Right atrium auricular region (tissue), 2 donors: ENCODE measurements around the gene TRPM1. TPM values are rescaled to one million over a fixed set of nuclear protein-coding genes. Genes with fewer than 3 reads are reported as not detected.

Experiments used
- DNase-seq: peaks from one replicate; pipeline ENCODE4 v3.0.0-alpha.2; 2019; ENCODE audit warnings: low spot score
- H3K27ac ChIP-seq, 2 donors: fragments of 200-600 bp; sonication (generic); 1 replicate in 1 of 2; 2 replicates in 1 of 2; pipeline ENCODE4 v1.5.1; 2016 to 2019
- H3K27me3 ChIP-seq, 2 donors: fragments of 200-600 bp; sonication (generic); one replicate each; pipeline versions ENCODE4 v1.5.1 to v1.6.0; 2017 to 2019
- H3K36me3 ChIP-seq: fragments of 200-600 bp; sonication (generic); one replicate; pipeline ENCODE4 v1.5.1; 2016
- H3K4me1 ChIP-seq, 2 donors: fragments of 200-600 bp; sonication (generic); one replicate each; pipeline versions ENCODE4 v1.5.1 to v1.6.0; 2017 to 2019
- H3K4me3 ChIP-seq, 2 donors: fragments of 200-600 bp; sonication (generic); 1 replicate in 1 of 2; 2 replicates in 1 of 2; pipeline ENCODE4 v1.5.1; 2017 to 2019; ENCODE audit warnings: mild to moderate bottlenecking in 1 of 2, moderate library complexity in 1 of 2
- H3K9me3 ChIP-seq, 2 donors: fragments of 200-600 bp; sonication (generic); one replicate each; pipeline ENCODE4 v1.5.1; 2019
- microRNA counts, 2 donors: library from miRNA; unstranded; fragments of <30 nt; microRNA quantifications; one replicate each; lab custom pipeline; 2016 to 2017
- microRNA-seq, 2 donors: library from miRNA; unstranded; fragments of <30 nt; microRNA quantifications; one replicate each; pipeline ENCODE4, GENCODE V29; 2016 to 2017; ENCODE audit warnings: borderline number of aligned reads in 2 of 2, borderline replicate concordance in 1 of 2
- total RNA-seq, 2 donors: library from RNA; depleted of rRNA; stranded (reverse); fragments of >200 nt; gene quantifications; one replicate each; pipeline ENCODE4 v1.1.0, GENCODE V29; 2016
- TF ChIP-seq, protein P1 (sequence below), 2 donors: fragments of 200-600 bp; sonication (generic); IDR thresholded peaks; one replicate each; pipeline ENCODE4 v1.5.1; 2019; ENCODE audit warnings: antibody characterized with exemption in 2 of 2

The TRPM1 gene
- total RNA-seq, 2 donors from 2014 or later = not detected

DNA sequence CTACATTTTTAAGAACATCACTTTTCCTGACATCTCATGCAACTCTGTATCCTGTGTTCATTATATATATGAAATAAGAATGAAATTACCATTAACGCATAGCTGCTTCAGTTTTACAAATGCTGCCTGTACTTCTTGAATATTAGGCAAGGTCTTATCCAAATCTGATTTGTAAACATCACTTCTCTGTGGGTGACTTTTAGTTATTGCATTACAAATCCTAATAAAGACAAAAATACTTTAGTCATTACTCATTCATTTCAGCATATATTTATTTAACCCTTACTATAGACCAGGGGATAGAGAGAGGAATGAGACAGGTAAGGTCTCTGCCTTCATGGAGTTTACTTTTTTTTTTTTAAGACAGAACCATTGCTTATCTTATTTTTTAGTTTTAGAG lies 146.9 kb downstream of the TRPM1 start:
- Histone ChIP-seq H3K27ac (no peak overlapping the region), H3K4me3 (no peak overlapping the region)
- no peak for DNase-seq

DNA sequence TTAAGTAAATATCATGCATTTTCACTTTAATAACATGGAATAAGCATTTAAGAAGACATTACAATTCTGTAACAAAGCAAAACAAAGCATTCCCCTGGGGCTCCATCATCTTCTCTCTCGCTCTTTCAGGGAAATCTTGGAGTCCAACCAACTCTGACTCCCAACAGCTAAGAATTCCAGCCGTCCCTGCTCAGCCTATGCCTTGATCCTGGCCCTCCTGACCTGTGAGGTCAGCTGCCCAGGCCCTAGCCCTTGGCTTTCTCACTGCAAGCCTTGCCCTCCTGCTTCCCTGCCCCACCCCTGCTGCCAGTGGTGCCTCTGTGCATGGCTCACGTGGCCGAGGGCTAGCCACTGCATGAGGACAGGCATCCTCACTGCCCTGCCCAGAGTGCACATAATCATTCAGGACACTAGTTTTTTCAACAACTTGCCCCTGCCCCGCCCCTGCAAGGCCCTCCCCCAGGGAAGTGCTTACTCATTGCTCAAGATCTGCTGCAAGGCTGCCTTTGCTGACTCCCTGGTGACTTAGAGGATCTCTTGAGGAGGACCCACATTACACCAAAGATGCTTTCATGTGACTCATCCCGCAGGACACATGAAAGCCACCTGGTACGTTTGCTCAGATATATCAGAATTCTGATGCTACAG lies 147.7 kb downstream of the TRPM1 start:
- no peaks in the 10 kb centered on the region for H3K27me3 ChIP-seq
- no peak overlapping the region for H3K4me3 ChIP-seq
- H3K9me3 ChIP-seq = no peaks in the 10 kb centered on the region
- TF ChIP-seq, protein P1, sequence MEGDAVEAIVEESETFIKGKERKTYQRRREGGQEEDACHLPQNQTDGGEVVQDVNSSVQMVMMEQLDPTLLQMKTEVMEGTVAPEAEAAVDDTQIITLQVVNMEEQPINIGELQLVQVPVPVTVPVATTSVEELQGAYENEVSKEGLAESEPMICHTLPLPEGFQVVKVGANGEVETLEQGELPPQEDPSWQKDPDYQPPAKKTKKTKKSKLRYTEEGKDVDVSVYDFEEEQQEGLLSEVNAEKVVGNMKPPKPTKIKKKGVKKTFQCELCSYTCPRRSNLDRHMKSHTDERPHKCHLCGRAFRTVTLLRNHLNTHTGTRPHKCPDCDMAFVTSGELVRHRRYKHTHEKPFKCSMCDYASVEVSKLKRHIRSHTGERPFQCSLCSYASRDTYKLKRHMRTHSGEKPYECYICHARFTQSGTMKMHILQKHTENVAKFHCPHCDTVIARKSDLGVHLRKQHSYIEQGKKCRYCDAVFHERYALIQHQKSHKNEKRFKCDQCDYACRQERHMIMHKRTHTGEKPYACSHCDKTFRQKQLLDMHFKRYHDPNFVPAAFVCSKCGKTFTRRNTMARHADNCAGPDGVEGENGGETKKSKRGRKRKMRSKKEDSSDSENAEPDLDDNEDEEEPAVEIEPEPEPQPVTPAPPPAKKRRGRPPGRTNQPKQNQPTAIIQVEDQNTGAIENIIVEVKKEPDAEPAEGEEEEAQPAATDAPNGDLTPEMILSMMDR (IDR thresholded peaks at IDR 0.05) = no peak
- H3K4me1 ChIP-seq = peaks cover 0 to 8% of the 10 kb centered on the region in 2 donors
- DNase-seq = no peak
- peaks cover 85% of the 10 kb centered on the region for H3K36me3 ChIP-seq
- peak overlapping the region in 1 of 2 donors; percentile 3 for H3K27ac ChIP-seq

More for the DNA sequence above, 146.9 kb downstream of the TRPM1 start:
- H3K4me1 ChIP-seq = peaks cover 0 to 8% of the 10 kb centered on the region in 2 donors
- no peaks in the 10 kb centered on the region for H3K27me3 ChIP-seq
- TF ChIP-seq, protein P1 (IDR thresholded peaks at IDR 0.05) = no peak
- peaks cover 85% of the 10 kb centered on the region for H3K36me3 ChIP-seq
- H3K9me3 ChIP-seq = no peaks in the 10 kb centered on the region

DNA sequence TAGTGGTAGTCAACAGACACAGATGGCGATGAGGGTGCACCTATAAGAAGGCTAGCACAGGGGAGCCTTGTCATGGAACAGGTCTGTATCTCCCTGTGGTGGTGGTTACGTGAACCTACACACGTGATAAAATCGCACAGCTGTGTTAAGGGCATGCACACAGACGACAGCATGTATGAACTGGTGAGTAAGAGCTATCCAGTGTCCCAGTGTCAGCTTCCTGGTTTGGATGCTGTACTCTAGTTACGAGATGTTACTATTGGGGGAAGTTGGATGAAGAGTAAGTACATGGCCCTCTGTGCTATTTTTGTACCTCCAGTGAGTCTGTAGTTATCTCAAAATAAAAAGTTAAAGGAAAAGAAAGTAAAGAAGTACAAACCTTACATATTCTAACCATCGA lies 148.3 kb downstream of the TRPM1 start:
- peaks cover 85% of the 10 kb centered on the region for H3K36me3 ChIP-seq
- no peak overlapping the region for H3K4me3 ChIP-seq
- H3K27ac ChIP-seq = no peak overlapping the region
- no peak for DNase-seq
- TF ChIP-seq, protein P1 (IDR thresholded peaks at IDR 0.05) = no peak
- peaks cover 0 to 8% of the 10 kb centered on the region in 2 donors for H3K4me1 ChIP-seq
- H3K9me3 ChIP-seq = no peaks in the 10 kb centered on the region
- no peaks in the 10 kb centered on the region for H3K27me3 ChIP-seq

MicroRNAs encoded within 50 kb of the gene (microRNA counts, 767-probe panel; counts per million panel counts)
- 0 to 496 counts per million in 2 donors for microRNA hsa-miR-211-5p (lab: Ali Mortazavi, UCI)

Small RNA genes lying within 50 kb of the gene (microRNA-seq; reads per million reads assigned to microRNA genes)
- 0 to 2.1 reads per million in 2 donors for gene MIR211

Other genes with a start within 250 kb of the TRPM1 start
- 10 to 100 TPM in 1 of 2 donors, 1 to 10 TPM in 1; 8.7 to 17.3 TPM for gene FAN1, start 197.8 kb downstream of the TRPM1 start, total RNA-seq
- gene MTMR10, start 110.1 kb downstream of the TRPM1 start, total RNA-seq = 10 to 100 TPM; 23.3 to 25.0 TPM
- 10 to 100 TPM; 52.8 to 54.6 TPM for gene KLF13, start 225.1 kb upstream of the TRPM1 start, total RNA-seq